MM.1S (cell line): Measurements from ENCODE around the gene BRINP3.

Experiments
- DNase-seq: peaks from one replicate; pipeline ENCODE4 v3.0.0-alpha.2; 2015
- H2AFZ ChIP-seq: fragments of 300-600 bp; sonication (generic); 2 replicates; pipeline ENCODE4 v1.6.0; 2016; ENCODE audit warnings: antibody characterized with exemption, low read length
- H3F3A ChIP-seq: fragments of 300-600 bp; sonication (generic); 2 replicates; pipeline ENCODE4 v1.6.1; 2016; ENCODE audit warnings: mild to moderate bottlenecking, antibody characterized with exemption, low read length, moderate library complexity, mixed read lengths; ENCODE audit not compliant: insufficient read depth
- H3K27ac ChIP-seq: fragments of 300-600 bp; sonication (generic); 2 replicates; pipeline ENCODE4 v1.5.1; 2016; ENCODE audit warnings: mild to moderate bottlenecking, low read length
- H3K27me3 ChIP-seq: fragments of 300-600 bp; sonication (generic); replicated peaks from 2 replicates; pipeline ENCODE4 v1.6.0; 2016; ENCODE audit warnings: low read length; ENCODE audit not compliant: insufficient read depth
- H3K36me3 ChIP-seq: fragments of 300-600 bp; sonication (generic); replicated peaks from 2 replicates; pipeline ENCODE4 v1.6.1; 2016; ENCODE audit warnings: mild to moderate bottlenecking, low read length, mixed read lengths; ENCODE audit not compliant: insufficient read depth
- H3K4me1 ChIP-seq: fragments of 300-600 bp; sonication (generic); 2 replicates; pipeline ENCODE4 v1.6.1; 2016; ENCODE audit warnings: low read length, mixed read lengths
- H3K4me2 ChIP-seq: fragments of 300-600 bp; sonication (generic); 2 replicates; pipeline ENCODE4 v1.6.0; 2016; ENCODE audit warnings: low read depth, low read length
- H3K4me3 ChIP-seq: fragments of 300-600 bp; sonication (generic); 2 replicates; pipeline ENCODE4 v1.5.1; 2016; ENCODE audit warnings: low read length, mixed read lengths
- H3K79me2 ChIP-seq: fragments of 300-600 bp; sonication (generic); 2 replicates; pipeline ENCODE4 v1.6.1; 2016; ENCODE audit warnings: mixed run types, low read length, mixed read lengths
- H3K9ac ChIP-seq: fragments of 300-600 bp; sonication (generic); 2 replicates; pipeline ENCODE4 v1.6.1; 2016; ENCODE audit warnings: low read length, mixed read lengths
- H3K9me2 ChIP-seq: fragments of 300-600 bp; sonication (generic); replicated peaks from 2 replicates; pipeline ENCODE4 v1.6.1; 2016; ENCODE audit warnings: mild to moderate bottlenecking, low read length, mixed read lengths; ENCODE audit not compliant: insufficient read depth
- H3K9me3 ChIP-seq: fragments of 300-600 bp; sonication (generic); replicated peaks from 2 replicates; pipeline ENCODE4 v1.6.1; 2016; ENCODE audit warnings: mild to moderate bottlenecking, low read length, mixed read lengths; ENCODE audit not compliant: insufficient read depth
- H4K20me1 ChIP-seq: fragments of 300-600 bp; sonication (generic); 2 replicates; pipeline ENCODE4 v1.6.1; 2016; ENCODE audit warnings: mild to moderate bottlenecking, low read length, moderate library complexity, mixed read lengths; ENCODE audit not compliant: insufficient read depth
- CTCF ChIP-seq: fragments of 300-600 bp; sonication (generic); IDR thresholded peaks from 2 replicates; pipeline ENCODE4 v1.5.1; 2016; ENCODE audit warnings: antibody characterized with exemption, low read length, mixed read lengths
- EZH2 ChIP-seq: fragments of 300-600 bp; sonication (generic); optimal IDR thresholded peaks from 2 replicates; pipeline ENCODE3; 2017; ENCODE audit warnings: low read depth, mild to moderate bottlenecking, antibody characterized with exemption, low read length, mixed read lengths
- EZH2phosphoT487 ChIP-seq: fragments of 300-600 bp; sonication (generic); IDR thresholded peaks from 2 replicates; pipeline ENCODE4 v1.6.1; 2018; ENCODE audit warnings: antibody characterized with exemption, low read length

The BRINP3 gene

GRCh38 chr1:190067592-190067991 is 410.1 kb downstream of the BRINP3 start:
- Histone ChIP-seq H3K27me3 (no peaks in the 10 kb centered on the region), H3K4me2 (no peak overlapping the region), H4K20me1 (no peaks in the 10 kb centered on the region), H3K9me2 (no peaks in the 10 kb centered on the region), H3K4me3 (no peak overlapping the region), H2AFZ (no peak overlapping the region), H3K4me1 (no peaks in the 10 kb centered on the region), H3K9me3 (no peaks in the 10 kb centered on the region), H3K9ac (no peak overlapping the region), H3K27ac (no peak overlapping the region), H3K79me2 (no peaks in the 10 kb centered on the region), H3K36me3 (no peaks in the 10 kb centered on the region), H3F3A (no peaks in the 10 kb centered on the region)
- TF ChIP-seq EZH2 (no peak), CTCF (no peak), EZH2phosphoT487 (no peak)
- no peak for DNase-seq

GRCh38 chr1:190066011-190066410 is 411.7 kb downstream of the BRINP3 start:
- no peaks in the 10 kb centered on the region for H3K9me2 ChIP-seq
- no peak overlapping the region for H2AFZ ChIP-seq
- no peaks in the 10 kb centered on the region for H3K9me3 ChIP-seq
- no peaks in the 10 kb centered on the region for H3F3A ChIP-seq
- TF ChIP-seq EZH2 (no peak), CTCF (no peak), EZH2phosphoT487 (no peak)
- H3K9ac ChIP-seq: no peak overlapping the region
- H3K4me1 ChIP-seq: no peaks in the 10 kb centered on the region
- DNase-seq: no peak
- H3K36me3 ChIP-seq: no peaks in the 10 kb centered on the region
- H3K27me3 ChIP-seq: no peaks in the 10 kb centered on the region
- no peak overlapping the region for H3K4me3 ChIP-seq
- H3K79me2 ChIP-seq: no peaks in the 10 kb centered on the region
- no peaks in the 10 kb centered on the region for H4K20me1 ChIP-seq
- no peak overlapping the region for H3K27ac ChIP-seq
- H3K4me2 ChIP-seq: no peak overlapping the region

- Histone ChIP-seq H3K27ac (no peak overlapping the region), H3K27me3 (no peaks in the 10 kb centered on the region), H3F3A (no peaks in the 10 kb centered on the region), H3K9ac (no peak overlapping the region), H4K20me1 (no peaks in the 10 kb centered on the region), H3K4me1 (no peaks in the 10 kb centered on the region), H3K9me3 (no peaks in the 10 kb centered on the region), H3K9me2 (no peaks in the 10 kb centered on the region), H3K4me3 (no peak overlapping the region), H2AFZ (no peak overlapping the region), H3K79me2 (no peaks in the 10 kb centered on the region), H3K4me2 (no peak overlapping the region), H3K36me3 (no peaks in the 10 kb centered on the region)
- TF ChIP-seq EZH2phosphoT487: no peak
- no peak for TF ChIP-seq EZH2
- no peak for TF ChIP-seq CTCF
- no peak for DNase-seq
Observed at GRCh38 chr1:190049314-190049713, 428.4 kb downstream of the BRINP3 start.
